ENCODE data around the gene ST8SIA4. TPM values are rescaled to one million over a fixed set of nuclear protein-coding genes. Genes with fewer than 3 reads are reported as not detected.

The ST8SIA4 gene
- total and polyA plus RNA-seq, 12 donors = 0.70 to 12.9 (median 4.5) TPM

- DNase-seq (no peak), ATAC-seq (no peak)
- H3K36me3 ChIP-seq = no peaks in the 10 kb centered on the region
- WGBS, 2 donors = 89 to 91% methylated on average over 2 of the region's 2 CpGs
- peaks cover 0 to 3% (median 0%) of the 10 kb centered on the region in 11 donors for H3K9me3 ChIP-seq
- TF ChIP-seq, protein P1, sequence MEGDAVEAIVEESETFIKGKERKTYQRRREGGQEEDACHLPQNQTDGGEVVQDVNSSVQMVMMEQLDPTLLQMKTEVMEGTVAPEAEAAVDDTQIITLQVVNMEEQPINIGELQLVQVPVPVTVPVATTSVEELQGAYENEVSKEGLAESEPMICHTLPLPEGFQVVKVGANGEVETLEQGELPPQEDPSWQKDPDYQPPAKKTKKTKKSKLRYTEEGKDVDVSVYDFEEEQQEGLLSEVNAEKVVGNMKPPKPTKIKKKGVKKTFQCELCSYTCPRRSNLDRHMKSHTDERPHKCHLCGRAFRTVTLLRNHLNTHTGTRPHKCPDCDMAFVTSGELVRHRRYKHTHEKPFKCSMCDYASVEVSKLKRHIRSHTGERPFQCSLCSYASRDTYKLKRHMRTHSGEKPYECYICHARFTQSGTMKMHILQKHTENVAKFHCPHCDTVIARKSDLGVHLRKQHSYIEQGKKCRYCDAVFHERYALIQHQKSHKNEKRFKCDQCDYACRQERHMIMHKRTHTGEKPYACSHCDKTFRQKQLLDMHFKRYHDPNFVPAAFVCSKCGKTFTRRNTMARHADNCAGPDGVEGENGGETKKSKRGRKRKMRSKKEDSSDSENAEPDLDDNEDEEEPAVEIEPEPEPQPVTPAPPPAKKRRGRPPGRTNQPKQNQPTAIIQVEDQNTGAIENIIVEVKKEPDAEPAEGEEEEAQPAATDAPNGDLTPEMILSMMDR (IDR thresholded peaks at IDR 0.05) = no peak
- H3K4me1 ChIP-seq = peaks cover 0 to 23% (median 0%) of the 10 kb centered on the region in 9 donors
- no peaks in the 10 kb centered on the region for H3K27me3 ChIP-seq
- H3K27ac ChIP-seq = no peak overlapping the region
- H3K4me3 ChIP-seq = no peak overlapping the region
- intact Hi-C loops (cut with DNase I) = no loop called here
Measured at GRCh38 chr5:100772548-100772947, 130.5 kb downstream of the ST8SIA4 start.

DNA sequence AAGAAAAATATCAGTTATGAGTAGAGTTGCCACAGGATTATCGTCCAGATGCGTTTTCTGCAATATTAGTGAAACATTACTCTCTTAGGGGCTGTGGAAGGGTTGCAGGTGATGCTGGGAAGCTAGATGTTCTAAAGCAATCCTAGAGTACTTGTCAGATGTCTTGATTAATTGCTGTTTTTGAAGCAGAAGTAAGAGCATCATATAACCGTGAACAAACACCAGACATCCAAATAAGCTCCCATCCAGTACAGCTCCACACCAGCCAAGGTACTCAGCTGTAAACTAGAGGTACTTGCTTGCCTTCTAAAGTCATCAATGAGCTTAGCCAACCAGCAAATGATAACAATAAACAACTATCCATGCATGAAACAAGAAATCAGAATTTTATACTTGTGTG is 131.1 kb downstream of the ST8SIA4 start:
- no peak overlapping the region for H3K4me3 ChIP-seq
- H3K9me3 ChIP-seq = peaks cover 0 to 3% (median 0%) of the 10 kb centered on the region in 11 donors
- H3K27me3 ChIP-seq = no peaks in the 10 kb centered on the region
- intact Hi-C loops (cut with DNase I) = no loop called here
- no peak for ATAC-seq
- H3K4me1 ChIP-seq = peaks cover 0 to 17% (median 0%) of the 10 kb centered on the region in 9 donors
- no peak overlapping the region for H3K27ac ChIP-seq
- DNase-seq = no peak
- H3K36me3 ChIP-seq = no peaks in the 10 kb centered on the region
- TF ChIP-seq, protein P1 (IDR thresholded peaks at IDR 0.05) = no peak
- WGBS, 2 donors = 90 to 93% methylated on average over 3 of the region's 3 CpGs

- Histone ChIP-seq H3K4me3 (no peak overlapping the region), H3K36me3 (no peaks in the 10 kb centered on the region), H3K27me3 (no peaks in the 10 kb centered on the region), H3K27ac (no peak overlapping the region), H3K9me3 (peaks cover 0 to 3% (median 0%) of the 10 kb centered on the region in 11 donors), H3K4me1 (peaks cover 0 to 9% (median 0%) of the 10 kb centered on the region in 9 donors)
- intact Hi-C loops (cut with DNase I) = no loop called here
- ATAC-seq (no peak), DNase-seq (no peak)
- 69 to 77% methylated on average over 2 of the region's 2 CpGs for whole genome bisulfite sequencing, 2 donors
- TF ChIP-seq, protein P1 (IDR thresholded peaks at IDR 0.05) = no peak
Measured at GRCh38 chr5:100771181-100771580, 131.9 kb downstream of the ST8SIA4 start.

- Histone ChIP-seq H3K4me1 (no peaks in the 10 kb centered on the region), H3K36me3 (no peaks in the 10 kb centered on the region), H3K4me3 (no peak overlapping the region), H3K9me3 (peaks cover 0 to 3% (median 0%) of the 10 kb centered on the region in 11 donors), H3K27ac (no peak overlapping the region), H3K27me3 (no peaks in the 10 kb centered on the region)
- TF ChIP-seq, protein P1 (IDR thresholded peaks at IDR 0.05) = no peak
- intact Hi-C loops (cut with DNase I) = no loop called here
- DNase-seq (no peak), ATAC-seq (no peak)
- 79 to 84% methylated on average over 4 of the region's 4 CpGs for WGBS, 2 donors
Measured at GRCh38 chr5:100768221-100768620, 134.9 kb downstream of the ST8SIA4 start.
